Esophagus squamous epithelium (tissue), 5 donors: ENCODE results near the gene ASMT. TPM values are rescaled to one million over a fixed set of nuclear protein-coding genes. Genes with fewer than 3 reads are reported as not detected.
"Not testable (repeated sequence)": the region's sequence is repeated elsewhere in the genome, so short reads cannot be mapped to it uniquely, and the experiment has no call there.

Experiments
- DNase-seq: peaks from one replicate; lab custom pipeline; 2025; lab: John Stamatoyannopoulos, UW
- H3K27ac ChIP-seq, 4 donors: fragments of 200-600 bp; sonication (generic); one replicate each; pipeline ENCODE4 v1.5.1; 2016 to 2019; ENCODE audit warnings: mild to moderate bottlenecking in 1 of 4
- H3K27me3 ChIP-seq, 4 donors: fragments of 200-600 bp; sonication (generic); 1 replicate in 3 of 4; 2 replicates in 1 of 4; pipeline versions ENCODE4 v1.5.1 to v1.6.0; 2017 to 2021; ENCODE audit warnings: antibody characterized with exemption in 1 of 4
- H3K36me3 ChIP-seq, 3 donors: fragments of 200-600 bp; sonication (generic); one replicate each; pipeline ENCODE4 v1.5.1; 2016 to 2019
- H3K4me1 ChIP-seq, 3 donors: fragments of 200-600 bp; sonication (generic); one replicate each; pipeline ENCODE4 v1.5.1; 2017 to 2019
- H3K4me3 ChIP-seq, 4 donors: fragments of 200-600 bp; sonication (generic); 1 replicate in 3 of 4; 2 replicates in 1 of 4; pipeline ENCODE4 v1.5.1; 2016 to 2019; ENCODE audit warnings: mild to moderate bottlenecking in 2 of 4, moderate library complexity in 1 of 4
- H3K9me3 ChIP-seq, 3 donors: fragments of 200-600 bp; sonication (generic); one replicate each; pipeline ENCODE4 v1.5.1; 2016 to 2019
- POLR2A ChIP-seq, 4 donors: fragments of 450-650 bp; IDR thresholded peaks; one replicate each; pipeline ENCODE4 v1.6.1; 2017; ENCODE audit warnings: antibody characterized with exemption in 4 of 4, mild to moderate bottlenecking in 4 of 4, moderate library complexity in 3 of 4
- WGBS, 2 donors: methylation state at CpG; one replicate each; pipeline ENCODE4 v1.1.5; 2018; 5-methylcytosine and 5-hydroxymethylcytosine counted together
- intact Hi-C: fragments of 100-400 bp; cut with DNase I; formaldehyde crosslinking; loops from one replicate; pipeline ENCODE4 v1.15.0; 2022
- total RNA-seq, 4 donors: library from RNA; depleted of rRNA; stranded (reverse); fragments of >200 nt; gene quantifications; one replicate each; pipeline ENCODE4 v1.1.0, GENCODE V29; 2016
- TF ChIP-seq, protein P1 (sequence below), 6 experiments: fragments of 450-650 bp in 4 of 6; fragments of 200-600 bp in 2 of 6; sonication (generic) in 2 of 6; IDR thresholded peaks; one replicate each; pipeline ENCODE4 v1.5.1; 2016 to 2019; ENCODE audit warnings: antibody characterized with exemption in 6 of 6, mild to moderate bottlenecking in 4 of 6, moderate library complexity in 4 of 6
- donor health status: DM: yes; HTN: yes; CAD: no.

Gene ASMT
- total RNA-seq, 4 donors from 2014 or later, result not detected

DNA sequence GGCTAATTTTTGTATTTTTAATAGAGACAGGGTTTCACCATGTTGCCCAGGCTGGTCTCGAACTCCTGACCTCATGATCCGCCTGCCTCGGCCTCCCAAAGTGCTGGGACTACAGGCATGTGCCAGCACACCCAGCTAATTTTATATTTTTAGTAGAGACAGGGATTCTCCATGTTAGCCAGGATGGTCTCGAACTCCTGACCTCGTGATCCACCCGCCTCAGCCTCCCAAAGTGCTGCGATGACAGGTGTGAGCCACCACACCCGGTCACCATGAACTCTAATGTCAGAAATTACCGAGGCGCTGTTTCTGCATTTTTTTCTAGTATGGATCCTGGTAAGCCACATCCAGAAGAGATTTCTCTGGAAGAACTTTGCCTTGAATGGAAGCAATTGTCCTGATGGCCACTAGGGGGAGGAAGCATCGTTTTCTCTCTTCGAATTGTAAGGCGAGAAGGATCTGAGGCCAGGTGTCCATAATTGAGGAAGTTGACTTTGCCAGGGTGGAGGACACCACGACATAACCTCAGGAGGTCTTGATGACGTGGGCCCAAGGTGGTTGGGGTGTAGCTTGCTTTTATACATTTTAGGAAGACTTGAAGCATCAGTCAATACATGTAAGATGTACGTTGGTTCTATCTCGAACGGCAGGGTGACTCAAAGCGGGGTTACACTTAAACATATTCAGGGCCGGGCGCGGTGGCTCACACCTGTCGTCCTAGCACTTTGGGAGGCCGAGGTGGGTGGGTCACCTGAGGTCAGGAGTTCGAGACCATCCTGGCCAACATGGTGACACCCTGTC lies 37.4 kb downstream of the ASMT start:
- H3K4me1 ChIP-seq, H3K27me3 ChIP-seq, DNase-seq, H3K27ac ChIP-seq, H3K9me3 ChIP-seq, H3K4me3 ChIP-seq, H3K36me3 ChIP-seq: not testable (repeated sequence)
- TF ChIP-seq, protein P1, sequence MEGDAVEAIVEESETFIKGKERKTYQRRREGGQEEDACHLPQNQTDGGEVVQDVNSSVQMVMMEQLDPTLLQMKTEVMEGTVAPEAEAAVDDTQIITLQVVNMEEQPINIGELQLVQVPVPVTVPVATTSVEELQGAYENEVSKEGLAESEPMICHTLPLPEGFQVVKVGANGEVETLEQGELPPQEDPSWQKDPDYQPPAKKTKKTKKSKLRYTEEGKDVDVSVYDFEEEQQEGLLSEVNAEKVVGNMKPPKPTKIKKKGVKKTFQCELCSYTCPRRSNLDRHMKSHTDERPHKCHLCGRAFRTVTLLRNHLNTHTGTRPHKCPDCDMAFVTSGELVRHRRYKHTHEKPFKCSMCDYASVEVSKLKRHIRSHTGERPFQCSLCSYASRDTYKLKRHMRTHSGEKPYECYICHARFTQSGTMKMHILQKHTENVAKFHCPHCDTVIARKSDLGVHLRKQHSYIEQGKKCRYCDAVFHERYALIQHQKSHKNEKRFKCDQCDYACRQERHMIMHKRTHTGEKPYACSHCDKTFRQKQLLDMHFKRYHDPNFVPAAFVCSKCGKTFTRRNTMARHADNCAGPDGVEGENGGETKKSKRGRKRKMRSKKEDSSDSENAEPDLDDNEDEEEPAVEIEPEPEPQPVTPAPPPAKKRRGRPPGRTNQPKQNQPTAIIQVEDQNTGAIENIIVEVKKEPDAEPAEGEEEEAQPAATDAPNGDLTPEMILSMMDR (IDR thresholded peaks at IDR 0.05), result peak; percentile 51 to 80 (median 74)
- WGBS, 2 donors, result 53 to 58% methylated on average over 21 to 23 of the region's 25 CpGs
- intact Hi-C loops, result loop anchor here (5.0 kb wide), 1 partner anchor 940 kb away; no protein-coding TSS in a partner anchor

DNA sequence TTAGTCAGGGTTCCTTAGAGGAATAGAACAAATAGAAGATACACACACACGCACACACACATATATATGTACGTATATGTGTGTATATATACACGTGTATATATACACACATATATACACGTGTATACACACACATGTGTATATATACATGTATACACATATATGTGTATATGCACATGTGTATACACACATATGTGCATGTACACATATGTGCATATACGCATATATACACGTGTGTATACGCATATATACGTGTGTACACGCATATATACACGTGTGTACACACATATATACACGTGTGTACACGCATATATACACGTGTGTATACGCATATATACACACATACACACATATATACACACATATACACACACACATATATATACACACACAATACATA lies 41.5 kb downstream of the ASMT start:
- Histone ChIP-seq H3K27ac (no peak overlapping the region), H3K27me3 (no peaks in the 10 kb centered on the region), H3K4me1 (peaks cover 0 to 16% (median 0%) of the 10 kb centered on the region in 3 donors), H3K9me3 (no peaks in the 10 kb centered on the region), H3K36me3 (no peaks in the 10 kb centered on the region), H3K4me3 (no peak overlapping the region)
- intact Hi-C loops, result no loop called here
- DNase-seq, result no peak
- WGBS, 2 donors, result 70 to 78% methylated on average over 12 to 13 of the region's 14 CpGs
- TF ChIP-seq, protein P1 (IDR thresholded peaks at IDR 0.05), result no peak
- no peak for TF ChIP-seq POLR2A (IDR thresholded peaks at IDR 0.05)

DNA sequence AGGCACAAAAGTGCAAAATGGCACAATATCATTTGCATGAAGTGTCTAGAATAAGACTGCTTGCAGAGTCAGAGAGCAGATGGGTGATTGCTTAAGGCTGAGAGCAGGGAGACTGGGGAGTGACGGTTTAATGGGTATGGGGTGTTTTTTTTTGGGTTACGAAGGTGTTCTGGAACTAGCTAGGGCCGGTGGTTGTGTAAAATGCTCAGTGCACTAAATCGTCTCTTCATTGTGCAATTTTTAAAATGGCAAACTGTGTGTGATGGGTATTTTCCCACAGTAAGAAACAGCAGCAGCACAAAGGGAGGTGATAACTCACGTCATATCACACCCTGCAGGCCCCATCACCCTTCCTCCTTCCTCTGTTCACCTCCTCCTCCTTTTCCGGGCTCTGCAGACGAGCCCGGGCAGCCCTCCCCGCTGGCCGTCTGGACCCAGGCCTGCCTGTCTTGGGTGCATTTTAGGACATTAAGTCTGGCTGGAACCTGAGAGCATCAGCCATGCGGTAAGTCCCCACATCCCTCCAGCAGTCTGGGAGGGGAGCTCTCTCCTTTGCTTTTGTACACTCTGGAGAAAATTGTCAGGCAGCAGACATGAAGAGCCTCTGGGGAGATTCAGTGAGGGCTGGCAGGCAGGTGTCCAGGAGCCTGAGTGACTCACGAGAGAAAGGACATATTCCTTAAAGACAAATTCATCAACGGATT lies 42.7 kb downstream of the ASMT start:
- no peaks in the 10 kb centered on the region for H3K9me3 ChIP-seq
- peak in 1 of 4 donors; percentile 44 for TF ChIP-seq POLR2A (IDR thresholded peaks at IDR 0.05)
- TF ChIP-seq, protein P1 (IDR thresholded peaks at IDR 0.05), result no peak
- H3K36me3 ChIP-seq, result no peaks in the 10 kb centered on the region
- WGBS, 2 donors, result 1 to 6% methylated on average over 12 to 13 of the region's 13 CpGs
- intact Hi-C loops, result no loop called here
- no peaks in the 10 kb centered on the region for H3K27me3 ChIP-seq
- peak overlapping the region in 2 of 4 donors; percentile 22 to 24 for H3K4me3 ChIP-seq
- peak overlapping the region in 2 of 4 donors; percentile 18 to 35 for H3K27ac ChIP-seq
- H3K4me1 ChIP-seq, result peaks cover 0 to 16% (median 0%) of the 10 kb centered on the region in 3 donors
- DNase-seq, result no peak

DNA sequence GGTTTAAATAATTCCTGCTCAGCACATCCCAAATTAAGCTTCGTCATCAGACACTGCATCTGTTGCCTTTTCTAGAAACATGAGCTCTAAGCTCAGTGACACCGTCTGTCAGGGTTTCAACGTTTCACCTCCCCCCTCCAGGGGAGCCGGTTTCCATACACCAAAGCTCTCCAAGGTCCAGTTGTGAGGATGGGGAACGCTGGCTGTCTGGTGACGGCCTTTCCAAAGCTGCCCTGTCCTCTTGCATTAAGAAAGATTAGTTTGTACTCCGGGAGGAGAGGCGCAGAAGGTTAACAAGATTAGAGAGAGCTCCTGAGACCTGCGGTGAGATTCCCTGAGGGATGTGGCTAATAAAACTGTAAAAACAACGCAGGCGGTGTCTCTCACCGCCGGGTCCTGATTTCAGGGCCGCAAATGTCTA lies 43.2 kb downstream of the ASMT start:
- 26 to 41% methylated on average over 9 to 12 of the region's 14 CpGs for WGBS, 2 donors
- no peaks in the 10 kb centered on the region for H3K27me3 ChIP-seq
- H3K36me3 ChIP-seq, result no peaks in the 10 kb centered on the region
- TF ChIP-seq, protein P1 (IDR thresholded peaks at IDR 0.05), result no peak
- TF ChIP-seq POLR2A (IDR thresholded peaks at IDR 0.05), result no peak
- no peaks in the 10 kb centered on the region for H3K9me3 ChIP-seq
- H3K27ac ChIP-seq, result peak overlapping the region in 1 of 4 donors; percentile 18
- intact Hi-C loops, result no loop called here
- peak overlapping the region in 2 of 4 donors; percentile 22 to 24 for H3K4me3 ChIP-seq
- DNase-seq, result no peak
- peaks cover 0 to 16% (median 0%) of the 10 kb centered on the region in 3 donors for H3K4me1 ChIP-seq
